HG03139 (cell line): ENCODE results near the gene EPHA8.

Source experiments
- ATAC-seq: cut with Tn5 transposase; IDR thresholded peaks from one replicate; pipeline ENCODE4 v1.9.1; 2021; ENCODE audit not compliant: unreplicated experiment

Gene EPHA8

DNA sequence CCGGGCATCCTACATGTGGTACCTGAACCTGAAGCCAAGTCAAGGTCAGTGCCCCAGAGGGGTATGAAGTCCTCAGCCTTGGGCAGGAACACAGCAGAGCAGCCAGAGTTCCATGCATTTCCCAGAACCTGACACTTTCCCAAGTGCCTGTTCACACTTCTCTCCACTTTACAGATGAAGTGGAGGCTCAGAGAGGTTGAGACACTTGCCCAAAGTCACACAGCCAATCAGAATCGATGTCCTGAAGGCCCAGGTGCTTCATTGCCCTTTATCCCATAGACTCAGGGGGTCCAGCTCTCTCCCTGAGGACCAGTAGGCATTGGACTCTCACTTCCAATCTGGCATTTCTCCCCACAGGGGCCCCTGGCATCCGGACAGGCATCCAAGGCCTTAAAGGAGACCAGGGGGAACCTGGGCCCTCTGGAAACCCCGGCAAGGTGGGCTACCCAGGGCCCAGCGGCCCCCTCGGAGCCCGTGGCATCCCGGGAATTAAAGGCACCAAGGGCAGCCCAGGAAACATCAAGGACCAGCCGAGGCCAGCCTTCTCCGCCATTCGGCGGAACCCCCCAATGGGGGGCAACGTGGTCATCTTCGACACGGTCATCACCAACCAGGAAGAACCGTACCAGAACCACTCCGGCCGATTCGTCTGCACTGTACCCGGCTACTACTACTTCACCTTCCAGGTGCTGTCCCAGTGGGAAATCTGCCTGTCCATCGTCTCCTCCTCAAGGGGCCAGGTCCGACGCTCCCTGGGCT, 75.4 kb downstream of the EPHA8 start:
- no peak for ATAC-seq

DNA sequence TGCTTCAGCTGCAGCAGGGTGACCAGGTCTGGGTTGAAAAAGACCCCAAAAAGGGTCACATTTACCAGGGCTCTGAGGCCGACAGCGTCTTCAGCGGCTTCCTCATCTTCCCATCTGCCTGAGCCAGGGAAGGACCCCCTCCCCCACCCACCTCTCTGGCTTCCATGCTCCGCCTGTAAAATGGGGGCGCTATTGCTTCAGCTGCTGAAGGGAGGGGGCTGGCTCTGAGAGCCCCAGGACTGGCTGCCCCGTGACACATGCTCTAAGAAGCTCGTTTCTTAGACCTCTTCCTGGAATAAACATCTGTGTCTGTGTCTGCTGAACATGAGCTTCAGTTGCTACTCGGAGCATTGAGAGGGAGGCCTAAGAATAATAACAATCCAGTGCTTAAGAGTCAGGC, 76.0 kb downstream of the EPHA8 start:
- no peak for ATAC-seq

DNA sequence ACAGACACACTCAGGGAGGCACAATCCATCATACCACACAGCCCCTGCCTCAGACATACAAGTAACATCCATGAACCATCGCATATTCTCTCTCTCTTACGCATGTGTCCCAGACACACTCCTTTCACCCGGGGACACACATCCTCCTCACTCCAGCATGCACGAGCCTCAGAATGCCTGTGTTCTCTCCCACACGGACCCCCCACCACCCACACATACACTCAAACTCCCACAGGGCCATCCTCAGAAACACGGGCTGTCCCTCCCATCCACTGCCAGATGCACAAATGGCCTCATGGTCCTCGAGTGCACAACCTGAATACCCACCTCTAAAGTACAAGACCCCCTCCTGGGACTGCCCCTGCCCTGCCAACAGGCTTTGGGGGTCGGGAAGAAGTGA, 78.0 kb downstream of the EPHA8 start:
- no peak for ATAC-seq

DNA sequence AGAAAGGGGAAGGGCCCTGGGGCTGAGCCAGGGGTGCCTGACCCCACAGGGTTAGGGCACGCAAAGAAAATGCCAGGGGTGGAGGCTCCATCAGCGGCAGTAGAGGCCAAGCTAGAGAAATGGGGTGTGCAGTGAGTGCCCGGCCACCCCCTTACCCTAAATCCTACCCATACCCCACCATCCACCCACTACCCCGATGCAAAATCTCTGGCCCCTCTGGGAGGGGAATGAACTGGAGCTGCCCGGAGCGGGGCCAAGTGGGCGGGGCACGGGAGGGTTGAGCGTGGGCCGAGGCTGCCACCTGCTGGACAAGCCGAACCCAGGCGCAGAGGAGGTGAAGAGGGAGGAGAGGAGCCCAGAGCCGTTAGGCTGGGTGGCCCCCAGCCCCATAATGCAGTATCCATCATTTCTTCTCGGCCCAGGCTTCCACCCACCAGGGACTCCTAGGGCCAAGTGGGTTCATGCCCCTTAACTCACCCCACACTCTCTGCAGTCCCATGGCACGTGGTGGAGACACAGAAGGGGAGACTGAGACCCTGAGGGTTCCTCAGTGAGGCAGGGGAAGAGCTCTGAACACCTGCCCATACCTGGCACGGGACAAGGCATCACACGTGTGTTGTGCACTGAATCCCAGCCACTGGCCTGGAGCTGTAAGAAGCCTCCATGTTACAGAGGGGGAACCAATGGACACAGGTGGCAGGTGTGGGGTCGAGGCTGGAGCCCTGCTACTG, 78.8 kb downstream of the EPHA8 start:
- ATAC-seq = no peak

DNA sequence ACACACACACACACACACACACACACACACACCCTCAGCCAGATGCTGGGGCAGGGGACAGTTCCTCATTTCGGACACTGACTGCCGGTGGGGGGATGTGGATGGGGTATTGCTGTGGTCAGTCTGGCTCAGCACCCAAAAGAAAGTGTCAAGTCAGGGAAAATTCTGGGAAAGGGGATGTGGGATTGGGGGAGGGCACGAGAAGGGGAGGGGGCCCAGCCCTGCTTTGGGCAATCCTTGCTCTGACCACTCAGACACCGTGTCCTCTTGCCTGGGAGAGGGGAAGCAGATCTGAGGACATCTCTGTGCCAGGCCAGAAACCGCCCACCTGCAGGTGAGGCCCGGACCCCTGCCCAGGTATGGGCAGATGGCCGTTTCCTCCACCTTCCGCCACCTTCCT, 80.1 kb downstream of the EPHA8 start, which contains the start of gene C1QC:
Gene C1QC (plus strand): TSS at position 253 of the 400 bp plus-strand sequence. CDS start 391 bp downstream, outside the sequence.
- no peak for ATAC-seq

DNA sequence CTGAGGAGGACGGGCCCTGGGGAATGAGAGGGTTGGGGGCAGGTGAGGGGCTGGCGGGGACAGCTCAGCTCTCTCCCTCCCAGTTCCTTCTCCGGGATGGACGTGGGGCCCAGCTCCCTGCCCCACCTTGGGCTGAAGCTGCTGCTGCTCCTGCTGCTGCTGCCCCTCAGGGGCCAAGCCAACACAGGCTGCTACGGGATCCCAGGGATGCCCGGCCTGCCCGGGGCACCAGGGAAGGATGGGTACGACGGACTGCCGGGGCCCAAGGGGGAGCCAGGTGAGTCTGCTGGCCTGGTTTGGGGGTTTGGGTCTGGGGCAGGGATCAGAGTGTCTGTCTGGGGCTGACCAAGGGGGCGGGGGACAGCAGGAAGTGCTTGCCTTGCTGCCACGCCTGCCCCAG, 80.6 kb downstream of the EPHA8 start:
- ATAC-seq = no peak

DNA sequence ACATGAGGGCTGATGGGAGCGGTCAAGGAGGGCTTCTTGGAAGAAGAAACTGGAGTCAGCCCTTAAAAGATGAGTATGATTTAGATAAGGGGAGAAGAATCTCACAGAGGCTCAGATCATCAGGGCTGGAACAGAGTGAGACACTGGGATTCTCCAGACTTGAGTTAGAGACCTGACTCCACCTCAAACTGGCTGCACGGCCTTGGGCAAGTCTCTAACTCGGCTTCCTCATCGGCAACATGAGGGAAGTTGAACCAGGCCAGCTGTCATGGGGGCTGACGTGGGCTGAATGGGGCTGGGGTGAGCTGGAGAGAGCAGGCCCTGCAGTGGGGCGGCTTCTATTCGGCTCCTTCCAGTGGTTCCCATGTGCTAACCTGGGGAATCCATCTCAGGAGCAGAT, 82.6 kb downstream of the EPHA8 start:
- ATAC-seq = no peak

DNA sequence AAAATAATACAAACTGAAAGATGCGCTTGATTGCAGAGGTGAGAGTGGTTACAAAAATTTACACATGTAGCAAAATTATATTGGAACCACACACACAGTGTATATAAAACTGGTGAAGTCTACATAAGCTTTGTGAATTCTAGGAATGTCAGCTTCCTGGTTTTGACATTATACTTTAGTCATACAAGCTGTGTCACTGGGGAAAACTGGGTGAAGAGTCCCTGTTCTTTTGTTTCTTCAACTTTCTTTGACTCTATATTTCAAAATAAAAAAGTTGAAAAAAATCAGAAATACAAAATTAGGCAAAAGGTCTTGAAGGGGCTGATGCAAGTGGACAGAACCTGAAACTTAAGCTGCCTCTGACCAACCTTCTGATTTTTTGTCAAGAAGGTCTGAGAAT, 83.1 kb downstream of the EPHA8 start:
- ATAC-seq = no peak

DNA sequence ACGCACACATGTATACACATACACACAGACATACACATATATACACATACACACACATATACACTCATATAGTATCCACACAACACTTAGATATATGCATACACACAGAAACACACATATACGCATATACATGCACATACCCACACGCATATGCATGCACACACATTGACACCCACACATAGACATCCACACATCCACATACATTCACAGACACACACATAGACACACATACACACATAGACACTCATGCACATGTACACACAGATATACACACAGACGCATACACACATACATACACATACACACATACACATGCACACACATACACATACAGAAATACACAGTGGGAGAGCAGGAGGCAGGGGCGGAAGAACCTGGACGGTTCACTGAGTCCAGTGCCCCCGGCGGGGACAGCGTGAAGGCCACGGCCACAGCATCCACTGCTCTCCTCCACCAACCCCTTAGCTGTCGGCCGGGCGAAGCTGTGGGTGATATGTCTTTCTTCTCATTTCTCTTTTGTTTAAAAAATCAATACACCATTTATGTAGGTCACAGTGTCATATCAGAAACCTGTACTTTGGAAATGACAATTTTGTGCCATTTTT, 86.9 kb downstream of the EPHA8 start:
- no peak for ATAC-seq

DNA sequence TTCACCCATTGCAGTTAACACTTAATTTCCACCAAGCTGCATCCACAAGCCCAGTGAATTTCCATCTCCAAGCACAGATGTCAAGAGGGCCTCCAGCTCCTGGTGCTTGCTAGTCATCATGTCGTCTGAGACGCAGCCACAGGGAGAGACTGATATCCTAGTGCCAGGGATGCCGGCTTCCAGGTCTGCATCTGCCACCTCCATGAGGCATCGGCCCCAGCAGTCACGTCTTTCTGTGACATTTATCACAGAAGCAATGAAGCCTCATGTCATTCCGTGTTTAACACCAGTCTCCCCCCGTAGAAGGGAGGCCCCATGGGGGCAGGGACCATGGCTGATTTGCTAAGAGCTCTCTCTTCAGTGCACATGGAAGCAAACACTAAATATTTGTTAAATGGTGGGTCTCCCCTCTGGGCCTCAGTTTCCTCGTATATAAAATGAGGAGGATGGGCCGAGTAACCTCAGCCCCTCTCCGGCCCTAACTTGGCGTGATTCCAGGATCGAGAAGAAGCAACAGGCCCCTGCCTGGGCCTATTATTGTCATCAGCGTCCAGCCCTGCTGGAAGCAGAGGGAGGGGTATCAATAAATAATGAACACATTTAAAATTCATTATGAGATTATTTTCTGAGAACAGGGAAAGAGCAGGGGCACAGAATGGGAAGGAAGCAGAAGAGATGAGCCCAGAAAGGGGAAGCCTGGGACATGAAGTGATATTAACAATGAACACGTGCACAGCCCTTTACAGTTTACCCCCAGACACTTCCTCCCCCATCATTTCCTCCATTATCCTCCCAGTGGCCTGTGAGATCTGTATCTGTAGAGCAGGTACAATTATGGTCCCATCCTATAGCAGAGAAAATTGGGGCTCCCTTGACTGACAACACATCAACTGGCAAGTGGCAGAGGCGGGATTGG, 88.9 kb downstream of the EPHA8 start:
- no peak for ATAC-seq

DNA sequence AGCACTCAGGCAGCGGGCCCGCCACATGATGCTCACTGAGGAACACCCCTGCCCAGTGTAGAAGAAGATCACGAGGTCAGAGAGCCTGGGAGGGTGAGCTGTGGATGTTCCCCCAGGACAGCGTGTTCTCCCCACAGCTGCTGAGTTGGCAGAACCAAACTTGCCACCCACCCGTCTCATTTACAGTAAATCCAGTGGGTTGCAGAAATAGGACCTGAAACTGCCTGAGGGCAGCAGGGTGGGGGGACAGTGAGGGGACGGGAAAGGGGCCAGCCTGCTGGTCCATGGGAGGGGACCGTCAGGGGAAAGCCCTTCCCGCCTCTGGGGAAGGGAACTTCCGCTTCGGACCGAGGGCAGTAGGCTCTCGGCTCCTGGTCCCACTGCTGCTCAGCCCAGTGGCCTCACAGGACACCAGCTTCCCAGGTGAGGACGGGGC, 89.6 kb downstream of the EPHA8 start, which contains the start of gene C1QB:
Gene C1QB (plus strand): TSS at position 356 of the 436 bp plus-strand sequence. CDS start 6,227 bp downstream, outside the sequence.
- no peak for ATAC-seq
